Fibroblast of villous mesenchyme (primary cell): Measurements from ENCODE around the gene SPATA33. TPM values are rescaled to one million over a fixed set of nuclear protein-coding genes. Genes with fewer than 3 reads are reported as not detected.
"Not testable (repeated sequence)": the region's sequence is repeated elsewhere in the genome, so short reads cannot be mapped to it uniquely, and the experiment has no call there.

Experiments used
- DNase-seq: peaks from one replicate; pipeline ENCODE4 v3.0.0-alpha.2; 2010; ENCODE audit warnings: low read depth
- H3K4me3 ChIP-seq: 2 replicates; pipeline ENCODE4 v1.5.1; 2011; ENCODE audit warnings: low read depth, mild to moderate bottlenecking, low read length
- total RNA-seq: library from RNA; depleted of rRNA; stranded (reverse); fragments of >200 nt; gene quantifications from 2 replicates; pipeline ENCODE4 v1.2.3, GENCODE V29; 2012
- TF ChIP-seq, protein P1 (sequence below): IDR thresholded peaks from 2 replicates; pipeline ENCODE4 v1.5.1; 2012; ENCODE audit warnings: low read depth, mild to moderate bottlenecking, low read length; ENCODE audit not compliant: insufficient read depth

The SPATA33 gene
- total RNA-seq, 1 donor = 3.9 TPM

DNA sequence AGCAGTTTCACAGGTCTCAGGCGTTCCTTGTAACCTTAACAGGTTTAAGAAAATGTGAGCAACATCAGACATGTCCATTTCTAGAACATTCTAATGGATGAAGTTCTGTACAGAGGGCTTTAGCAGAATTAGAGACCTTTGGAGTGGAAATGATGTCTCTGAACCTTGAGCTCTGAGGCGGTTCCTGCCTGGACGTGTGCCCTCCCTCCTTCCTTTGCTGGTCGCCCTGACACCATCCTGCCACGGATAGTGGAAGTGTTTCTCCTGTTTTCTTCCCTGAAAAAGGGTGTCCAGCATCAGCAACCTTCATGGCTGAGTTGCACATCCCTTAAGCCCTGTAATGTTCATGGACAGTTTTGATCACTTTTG lies 11.1 kb downstream of the SPATA33 start:
- TF ChIP-seq, protein P1, sequence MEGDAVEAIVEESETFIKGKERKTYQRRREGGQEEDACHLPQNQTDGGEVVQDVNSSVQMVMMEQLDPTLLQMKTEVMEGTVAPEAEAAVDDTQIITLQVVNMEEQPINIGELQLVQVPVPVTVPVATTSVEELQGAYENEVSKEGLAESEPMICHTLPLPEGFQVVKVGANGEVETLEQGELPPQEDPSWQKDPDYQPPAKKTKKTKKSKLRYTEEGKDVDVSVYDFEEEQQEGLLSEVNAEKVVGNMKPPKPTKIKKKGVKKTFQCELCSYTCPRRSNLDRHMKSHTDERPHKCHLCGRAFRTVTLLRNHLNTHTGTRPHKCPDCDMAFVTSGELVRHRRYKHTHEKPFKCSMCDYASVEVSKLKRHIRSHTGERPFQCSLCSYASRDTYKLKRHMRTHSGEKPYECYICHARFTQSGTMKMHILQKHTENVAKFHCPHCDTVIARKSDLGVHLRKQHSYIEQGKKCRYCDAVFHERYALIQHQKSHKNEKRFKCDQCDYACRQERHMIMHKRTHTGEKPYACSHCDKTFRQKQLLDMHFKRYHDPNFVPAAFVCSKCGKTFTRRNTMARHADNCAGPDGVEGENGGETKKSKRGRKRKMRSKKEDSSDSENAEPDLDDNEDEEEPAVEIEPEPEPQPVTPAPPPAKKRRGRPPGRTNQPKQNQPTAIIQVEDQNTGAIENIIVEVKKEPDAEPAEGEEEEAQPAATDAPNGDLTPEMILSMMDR = no peak
- DNase-seq = no peak
- H3K4me3 ChIP-seq = no peak overlapping the region

DNA sequence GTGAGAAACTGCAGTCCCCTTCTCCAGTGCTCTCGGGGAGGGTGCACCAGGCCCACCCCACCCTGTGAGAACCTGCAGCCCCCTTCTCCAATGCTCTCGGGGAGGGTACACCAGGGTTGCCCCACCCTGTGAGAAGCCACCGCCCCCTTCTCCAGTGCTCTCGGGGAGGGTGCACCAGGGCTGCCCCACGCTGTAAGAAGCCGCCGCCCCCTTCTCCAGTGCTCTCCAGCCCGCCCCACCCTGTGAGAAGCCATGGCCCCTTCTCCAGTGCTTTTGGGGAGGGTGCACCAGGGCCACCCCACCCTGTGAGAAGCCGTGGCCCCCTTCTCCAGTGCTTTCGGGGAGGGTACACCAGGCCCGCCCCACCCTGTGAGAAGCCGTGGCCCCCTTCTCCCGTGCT lies 12.1 kb downstream of the SPATA33 start:
- H3K4me3 ChIP-seq = no peak overlapping the region
- DNase-seq = no peak
- TF ChIP-seq, protein P1 = no peak

DNA sequence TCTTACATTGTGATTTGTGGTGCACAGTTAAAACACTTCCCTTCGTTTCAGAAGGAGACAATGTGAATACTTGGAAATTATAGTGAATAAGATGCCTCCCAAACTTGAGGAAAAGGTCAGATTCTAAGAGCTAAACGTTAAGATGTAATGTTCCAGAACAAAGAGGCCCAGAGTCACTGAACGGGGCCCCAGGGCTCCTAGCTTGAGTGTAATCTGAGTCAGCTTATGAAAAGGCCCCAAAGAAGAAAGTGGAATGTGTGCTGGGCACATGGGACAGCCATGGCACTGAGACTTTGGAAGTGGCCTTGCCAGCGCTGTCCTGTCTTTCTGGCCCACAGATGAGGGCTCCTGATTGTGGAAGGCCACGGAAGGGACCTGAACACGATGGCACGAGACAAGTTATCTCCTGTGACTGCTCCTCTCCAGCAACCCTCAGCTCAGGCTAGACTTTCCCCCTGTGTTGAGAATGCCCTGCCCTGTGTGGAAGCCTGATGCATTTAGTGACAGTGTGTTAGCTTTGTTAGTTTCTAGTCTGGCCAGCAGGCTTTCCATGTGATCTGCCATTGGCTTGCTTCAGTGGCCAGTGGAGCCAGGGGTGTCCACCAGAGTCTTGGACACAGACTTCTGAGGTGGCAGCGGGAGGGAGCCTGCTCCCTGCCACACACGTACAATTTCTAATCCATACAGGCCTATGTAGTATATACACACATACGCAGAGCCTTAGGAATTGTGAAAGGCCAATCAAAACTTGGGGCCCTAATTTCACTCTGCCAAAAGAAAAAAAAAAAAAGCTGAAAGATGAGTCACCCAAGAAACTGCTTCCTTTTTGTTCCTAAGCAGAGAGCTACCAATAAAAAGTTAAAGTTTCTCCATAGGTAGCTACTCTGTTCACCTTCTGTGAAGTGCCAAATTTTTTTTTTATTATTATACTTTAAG lies 13.1 kb downstream of the SPATA33 start:
- TF ChIP-seq, protein P1 = no peak
- no peak overlapping the region for H3K4me3 ChIP-seq
- DNase-seq = peak; percentile 44

DNA sequence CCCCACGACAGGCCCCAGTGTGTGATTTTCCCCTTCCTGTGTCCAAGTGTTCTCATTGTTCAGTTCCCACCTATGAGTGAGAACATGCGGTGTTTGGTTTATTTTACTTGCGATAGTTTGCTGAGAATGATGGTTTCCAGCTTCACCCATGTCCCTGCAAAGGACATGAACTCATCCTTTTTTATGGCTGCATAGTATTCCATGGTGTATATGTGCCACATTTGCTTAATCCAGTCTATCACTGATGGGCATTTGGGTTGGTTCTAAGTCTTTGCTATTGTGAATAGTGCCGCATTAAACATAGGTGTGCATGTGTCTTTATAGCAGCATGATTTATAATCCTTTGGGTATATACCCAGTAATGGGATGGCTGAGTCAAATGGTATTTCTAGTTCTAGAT lies 13.9 kb downstream of the SPATA33 start:
- not testable (repeated sequence) for H3K4me3 ChIP-seq, DNase-seq

DNA sequence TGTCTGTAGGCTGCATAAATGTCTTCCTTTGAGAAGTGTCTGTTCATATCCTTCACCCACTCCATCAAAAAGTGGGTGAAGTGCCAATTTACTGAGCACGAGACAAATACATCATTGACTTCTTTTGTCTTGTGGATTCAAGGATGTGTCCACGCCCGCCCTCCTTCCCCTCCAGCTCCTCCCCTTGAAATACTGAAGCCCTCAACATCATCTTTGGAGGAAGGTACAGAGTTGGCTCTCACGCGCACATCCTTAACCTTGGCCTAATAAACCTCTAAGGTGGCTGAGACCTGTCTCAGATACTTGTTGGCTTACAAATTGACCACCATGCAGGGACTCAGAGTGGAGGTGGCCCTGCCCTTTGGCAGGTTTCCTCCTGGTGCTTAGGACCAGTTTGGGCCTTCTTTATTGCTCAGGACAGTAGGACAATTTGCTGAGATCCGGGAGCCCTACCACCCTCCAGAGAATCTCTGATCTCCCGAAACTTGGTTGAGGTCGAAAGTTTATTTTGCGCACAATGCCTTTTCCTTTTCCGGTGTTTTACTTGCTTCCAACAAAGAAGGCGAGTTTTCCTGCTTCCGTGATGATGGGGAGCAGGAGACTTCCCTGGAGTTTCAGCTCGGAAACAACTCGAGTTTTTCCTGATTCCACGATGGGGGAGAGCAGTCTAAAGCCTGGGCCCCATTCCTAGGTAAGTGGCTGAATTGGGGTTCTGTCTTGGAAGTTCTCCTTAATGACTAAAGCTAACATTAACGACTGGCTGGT lies 14.7 kb downstream of the SPATA33 start:
- TF ChIP-seq, protein P1 = no peak
- no peak overlapping the region for H3K4me3 ChIP-seq

DNA sequence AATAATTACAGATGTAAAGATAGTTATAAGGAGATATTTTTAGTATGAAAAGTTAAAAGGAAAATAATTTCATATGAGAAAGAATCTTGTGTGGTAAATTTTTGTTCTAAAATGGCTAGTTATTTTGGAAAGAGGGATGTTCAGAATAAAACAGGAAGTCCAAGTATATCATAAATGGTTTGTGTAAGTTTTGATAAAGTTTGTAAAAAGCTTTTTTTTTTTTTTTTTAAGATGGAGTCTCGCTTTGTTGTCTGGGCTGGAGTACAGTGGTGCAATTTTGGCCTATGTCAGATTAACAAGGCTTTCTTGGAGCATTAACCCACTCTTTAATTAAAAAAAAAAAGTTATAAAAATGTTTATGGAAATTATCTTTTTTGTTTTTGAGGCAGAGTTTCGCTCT lies 20.6 kb downstream of the SPATA33 start:
- DNase-seq = no peak
- no peak overlapping the region for H3K4me3 ChIP-seq
- TF ChIP-seq, protein P1 = no peak

More for the DNA sequence above, 14.7 kb downstream of the SPATA33 start:
- DNase-seq = no peak

DNA sequence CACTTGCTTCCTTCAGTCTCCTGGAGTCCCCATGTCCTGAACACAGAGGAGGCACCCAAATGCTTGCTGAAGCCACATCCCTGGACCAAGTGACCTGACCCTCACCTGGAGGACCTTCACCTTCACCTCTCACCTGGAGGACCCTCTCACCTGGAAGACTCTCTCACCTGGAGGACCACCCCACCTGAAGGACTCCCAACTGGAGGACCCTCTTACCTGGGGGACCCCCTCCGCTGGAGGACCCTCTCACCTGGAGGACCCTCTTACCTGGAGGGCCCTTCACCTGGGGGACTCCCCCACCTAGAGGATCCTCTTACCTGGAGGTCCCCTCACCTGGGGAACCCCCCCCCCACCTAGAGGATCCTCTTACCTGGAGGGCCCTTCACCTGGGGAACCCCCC lies 28.3 kb downstream of the SPATA33 start:
- no peak for DNase-seq
- TF ChIP-seq, protein P1 = no peak
- no peak overlapping the region for H3K4me3 ChIP-seq
